ENCODE results near the gene CDRT15.

DNA sequence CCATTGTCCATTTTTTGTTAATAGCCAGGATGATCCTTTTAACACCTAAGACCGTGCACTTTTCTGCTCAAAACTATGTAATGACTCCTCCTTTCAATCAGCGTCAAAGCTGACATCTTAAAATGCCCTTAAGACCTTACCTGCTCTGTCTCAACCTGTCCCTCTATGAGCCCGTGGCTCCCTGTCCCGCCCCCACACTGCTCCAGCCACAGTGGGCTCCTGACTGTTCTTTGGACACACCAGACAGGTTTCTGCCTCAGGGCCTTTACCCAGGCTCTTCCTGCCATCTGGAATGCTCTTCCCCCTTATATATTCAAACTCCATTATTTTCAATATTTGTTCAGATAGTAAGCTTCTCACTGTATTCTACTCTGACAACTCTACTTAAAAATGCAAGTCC, 14.1 kb downstream of the CDRT15 start:
- TF ChIP-seq CTCF (IDR thresholded peaks at IDR 0.05) (no peak), EP300 (IDR thresholded peaks at IDR 0.05) (no peak), POLR2A (IDR thresholded peaks at IDR 0.05) (no peak), POLR2AphosphoS5 (IDR thresholded peaks at IDR 0.05) (no peak)

All from sigmoid colon (tissue), 4 donors.